Gastroesophageal sphincter (tissue), 4 donors: ENCODE results near the gene TSPAN17. TPM values are rescaled to one million over a fixed set of nuclear protein-coding genes. Genes with fewer than 3 reads are reported as not detected.

Experiments
- ATAC-seq: fragments of 150-250 bp; one replicate; pipeline ENCODE4 v1.9.1; 2016; ENCODE audit warnings: mild to moderate bottlenecking, moderate library complexity
- H3K27ac ChIP-seq, 4 donors: fragments of 200-600 bp; sonication (generic) in 3 of 4; 1 replicate in 3 of 4; 2 replicates in 1 of 4; pipeline ENCODE4 v1.5.1; 2016 to 2019
- H3K27me3 ChIP-seq: fragments of 200-600 bp; sonication (generic); one replicate; pipeline ENCODE4 v1.5.1; 2019
- H3K36me3 ChIP-seq, 2 donors: fragments of 200-600 bp; sonication (generic); one replicate each; pipeline ENCODE4 v1.5.1; 2019; ENCODE audit warnings: control low read depth in 1 of 2
- H3K4me1 ChIP-seq, 3 donors: fragments of 200-600 bp; sonication (generic); 1 replicate in 2 of 3; 2 replicates in 1 of 3; pipeline ENCODE4 v1.5.1; 2016 to 2019; ENCODE audit warnings: control low read depth in 2 of 3
- H3K4me3 ChIP-seq, 2 donors: fragments of 200-600 bp; sonication (generic); one replicate each; pipeline ENCODE4 v1.5.1; 2019; ENCODE audit warnings: mild to moderate bottlenecking in 1 of 2, moderate library complexity in 1 of 2
- H3K9me3 ChIP-seq, 3 donors: fragments of 200-600 bp; sonication (generic); one replicate each; pipeline ENCODE4 v1.5.1; 2017 to 2019; ENCODE audit warnings: control low read depth in 2 of 3
- CTCF ChIP-seq, 4 experiments: fragments of 200-600 bp in 2 of 4; fragments of 450-650 bp in 2 of 4; sonication (generic) in 1 of 4; IDR thresholded peaks; one replicate each; pipeline ENCODE4 v1.5.1; 2017 to 2019; ENCODE audit warnings: antibody characterized with exemption in 4 of 4, mild to moderate bottlenecking in 2 of 4, moderate library complexity in 2 of 4
- EP300 ChIP-seq: sonication (generic); formaldehyde crosslinking; IDR thresholded peaks from one replicate; pipeline ENCODE4 v1.6.1; 2017; ENCODE audit warnings: antibody characterized with exemption, mild to moderate bottlenecking
- POLR2A ChIP-seq, 2 donors: fragments of 450-650 bp; IDR thresholded peaks; one replicate each; pipeline ENCODE4 v1.6.1; 2017; ENCODE audit warnings: antibody characterized with exemption in 2 of 2, mild to moderate bottlenecking in 2 of 2, moderate library complexity in 1 of 2
- POLR2AphosphoS5 ChIP-seq: sonication (generic); formaldehyde crosslinking; IDR thresholded peaks from one replicate; pipeline ENCODE4 v1.6.1; 2017; ENCODE audit warnings: antibody characterized with exemption
- WGBS, 2 donors: methylation state at CpG; one replicate each; pipeline ENCODE4 v1.1.5; 2018; ENCODE audit warnings: low coverage in 1 of 2; 5-methylcytosine and 5-hydroxymethylcytosine counted together
- total RNA-seq, 4 donors: library from RNA; depleted of rRNA; stranded (reverse); fragments of >200 nt; gene quantifications; one replicate each; pipeline ENCODE4 v1.1.0, GENCODE V29; 2016

Gene TSPAN17
- total RNA-seq, 4 donors from 2014 or later, result 11.0 to 20.2 (median 15.4) TPM

- no peak for TF ChIP-seq EP300
- TF ChIP-seq CTCF (IDR thresholded peaks at IDR 0.05), result no peak
- TF ChIP-seq POLR2A (IDR thresholded peaks at IDR 0.05), result no peak
- TF ChIP-seq POLR2AphosphoS5, result no peak
- WGBS, 2 donors, result 43 to 48% methylated on average over 2 to 3 of the region's 9 CpGs
- no peak overlapping the region for H3K4me3 ChIP-seq
- ATAC-seq, result no peak
- H3K4me1 ChIP-seq, result no peaks in the 10 kb centered on the region
- H3K9me3 ChIP-seq, result no peaks in the 10 kb centered on the region
- H3K27ac ChIP-seq, result no peak overlapping the region
- peaks cover 38% of the 10 kb centered on the region for H3K27me3 ChIP-seq
- no peaks in the 10 kb centered on the region for H3K36me3 ChIP-seq
Measured at GRCh38 chr5:176636426-176636825, 10.9 kb upstream of the TSPAN17 start.

GRCh38 chr5:176637556-176637955 lies 9.7 kb upstream of the TSPAN17 start:
- Histone ChIP-seq H3K36me3 (no peaks in the 10 kb centered on the region), H3K27ac (no peak overlapping the region), H3K4me1 (no peaks in the 10 kb centered on the region), H3K9me3 (no peaks in the 10 kb centered on the region), H3K27me3 (peaks cover 28% of the 10 kb centered on the region), H3K4me3 (no peak overlapping the region)
- WGBS, 2 donors, result 38 to 48% methylated on average over 3 to 4 of the region's 4 CpGs
- TF ChIP-seq CTCF (IDR thresholded peaks at IDR 0.05) (no peak), EP300 (no peak), POLR2A (IDR thresholded peaks at IDR 0.05) (no peak), POLR2AphosphoS5 (no peak)
- no peak for ATAC-seq

GRCh38 chr5:176638437-176638836 lies 8.8 kb upstream of the TSPAN17 start:
- 96 to 100% methylated on average over 1 to 3 of the region's 3 CpGs for WGBS, 2 donors
- no peak overlapping the region for H3K4me3 ChIP-seq

GRCh38 chr5:176639208-176639607 lies 8.1 kb upstream of the TSPAN17 start:
- Histone ChIP-seq H3K36me3 (no peaks in the 10 kb centered on the region), H3K27ac (no peak overlapping the region), H3K9me3 (no peaks in the 10 kb centered on the region), H3K4me3 (no peak overlapping the region), H3K27me3 (peaks cover 19% of the 10 kb centered on the region), H3K4me1 (no peaks in the 10 kb centered on the region)
- no peak for ATAC-seq
- TF ChIP-seq CTCF (IDR thresholded peaks at IDR 0.05) (no peak), POLR2A (IDR thresholded peaks at IDR 0.05) (no peak), EP300 (no peak), POLR2AphosphoS5 (no peak)
- WGBS, 2 donors, result 33% methylated on average over 1 of the region's 4 CpGs; no CpG with 5 or more reads in 1 of the 2 donors

More at GRCh38 chr5:176638437-176638836, 8.8 kb upstream of the TSPAN17 start:
- Histone ChIP-seq H3K27ac (no peak overlapping the region), H3K4me1 (no peaks in the 10 kb centered on the region), H3K36me3 (no peaks in the 10 kb centered on the region), H3K9me3 (no peaks in the 10 kb centered on the region), H3K27me3 (peaks cover 26% of the 10 kb centered on the region)
- no peak for ATAC-seq
- TF ChIP-seq POLR2AphosphoS5, result no peak
- no peak for TF ChIP-seq EP300
- no peak for TF ChIP-seq POLR2A (IDR thresholded peaks at IDR 0.05)
- TF ChIP-seq CTCF (IDR thresholded peaks at IDR 0.05), result no peak

- no peak for ATAC-seq
- H3K4me3 ChIP-seq, result no peak overlapping the region
- H3K4me1 ChIP-seq, result no peaks in the 10 kb centered on the region
- no peak overlapping the region for H3K27ac ChIP-seq
- 64% methylated on average over 3 of the region's 4 CpGs; no CpG with 5 or more reads in 1 of the 2 donors for WGBS, 2 donors
- H3K27me3 ChIP-seq, result peaks cover 13% of the 10 kb centered on the region
- no peaks in the 10 kb centered on the region for H3K9me3 ChIP-seq
- H3K36me3 ChIP-seq, result no peaks in the 10 kb centered on the region
- TF ChIP-seq POLR2A (IDR thresholded peaks at IDR 0.05) (no peak), CTCF (IDR thresholded peaks at IDR 0.05) (no peak)
Measured at GRCh38 chr5:176639981-176640380, 7.3 kb upstream of the TSPAN17 start.
